ENCODE results near the gene IL17RE. TPM values are rescaled to one million over a fixed set of nuclear protein-coding genes. Genes with fewer than 3 reads are reported as not detected.

Gene IL17RE
- total and polyA plus RNA-seq, 2 of the 13 experiments (the other 11 are each of a cell fraction or from before 2014, with no cell fraction given) = 14.5 to 24.1 TPM

GRCh38 chr3:9946112-9947024 lies 43.7 kb downstream of the IL17RE start (continued):
- peak; percentile 28; the same call in 1 of the 2 replicates for TF ChIP-seq FOXP4 (CRISPR knock-in tag; IDR thresholded peaks at IDR 0.05)
- no peak for TF ChIP-seq ETV6 (CRISPR knock-in tag; conservative IDR thresholded peaks at IDR 0.05)
- TF ChIP-seq PLRG1 (conservative IDR thresholded peaks at IDR 0.05) = no peak
- peak; percentile 50 for TF ChIP-seq HOXD1 (CRISPR knock-in tag; IDR thresholded peaks at IDR 0.05)
- peak; percentile 36; the same call in 1 of the 2 replicates for TF ChIP-seq ZNF546 (CRISPR knock-in tag; conservative IDR thresholded peaks at IDR 0.05)
- TF ChIP-seq ZNF441 (CRISPR knock-in tag; IDR thresholded peaks at IDR 0.05; ENCODE audit: borderline replicate concordance) = peak; percentile 62; the same call in 1 of the 2 replicates
- TF ChIP-seq NR2F6 (IDR thresholded peaks at IDR 0.05) = no peak
- 0 out of 2 replicates have a peak, but pooled peaks have one; percentile 5 for TF ChIP-seq NR2F6 (CRISPR knock-in tag; IDR thresholded peaks at IDR 0.05)
- TF ChIP-seq IRF2 (CRISPR knock-in tag; IDR thresholded peaks at IDR 0.05) = peak; percentile 90; the same call in 1 of the 2 replicates
- TF ChIP-seq SIN3B (IDR thresholded peaks at IDR 0.05; ENCODE audit: low read length) = no peak
- TF ChIP-seq KIAA2018 (CRISPR knock-in tag; IDR thresholded peaks at IDR 0.05; ENCODE audit: borderline replicate concordance) = no peak
- no peak for TF ChIP-seq KDM6A (CRISPR knock-in tag; IDR thresholded peaks at IDR 0.05; ENCODE audit: low read depth)
- TF ChIP-seq, protein P1, sequence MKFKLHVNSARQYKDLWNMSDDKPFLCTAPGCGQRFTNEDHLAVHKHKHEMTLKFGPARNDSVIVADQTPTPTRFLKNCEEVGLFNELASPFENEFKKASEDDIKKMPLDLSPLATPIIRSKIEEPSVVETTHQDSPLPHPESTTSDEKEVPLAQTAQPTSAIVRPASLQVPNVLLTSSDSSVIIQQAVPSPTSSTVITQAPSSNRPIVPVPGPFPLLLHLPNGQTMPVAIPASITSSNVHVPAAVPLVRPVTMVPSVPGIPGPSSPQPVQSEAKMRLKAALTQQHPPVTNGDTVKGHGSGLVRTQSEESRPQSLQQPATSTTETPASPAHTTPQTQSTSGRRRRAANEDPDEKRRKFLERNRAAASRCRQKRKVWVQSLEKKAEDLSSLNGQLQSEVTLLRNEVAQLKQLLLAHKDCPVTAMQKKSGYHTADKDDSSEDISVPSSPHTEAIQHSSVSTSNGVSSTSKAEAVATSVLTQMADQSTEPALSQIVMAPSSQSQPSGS (CRISPR knock-in tag; IDR thresholded peaks at IDR 0.05) = peak; percentile 50; the same call in 1 of the 2 replicates
- peak; percentile 55 for TF ChIP-seq MED8 (CRISPR knock-in tag; IDR thresholded peaks at IDR 0.05; ENCODE audit: insufficient replicate concordance)

All from HepG2 (cell line).